Memory B cell (primary cell): ENCODE data around the gene SNAI3.

Experiments
- ATAC-seq: fragments of 150-1000 bp; cut with Tn5 transposase; 2 replicates; pipeline ENCODE4 v1.10.0; 2021; ENCODE audit warnings: low read depth, mild to moderate bottlenecking, moderate library complexity
- DNase-seq, 2 donors: peaks; one replicate each; pipeline ENCODE4 v3.0.0; 2022; ENCODE audit warnings: low spot score in 2 of 2
- H3K27ac Mint-ChIP-seq: one replicate; pipeline ENCODE4 v1.8.0; 2022; ENCODE audit warnings: mild to moderate bottlenecking, moderate library complexity, mixed read lengths
- H3K27me3 Mint-ChIP-seq: one replicate; pipeline ENCODE4 v1.8.0; 2022; ENCODE audit warnings: mixed read lengths
- H3K36me3 Mint-ChIP-seq: one replicate; pipeline ENCODE4 v1.8.0; 2022; ENCODE audit warnings: mild to moderate bottlenecking, mixed read lengths
- H3K4me1 Mint-ChIP-seq: one replicate; pipeline ENCODE4 v1.8.0; 2022; ENCODE audit warnings: mixed read lengths
- H3K4me3 Mint-ChIP-seq: one replicate; pipeline ENCODE4 v1.8.0; 2022; ENCODE audit warnings: mild to moderate bottlenecking, moderate library complexity, mixed read lengths
- H3K9me3 Mint-ChIP-seq: one replicate; pipeline ENCODE4 v1.8.0; 2022; ENCODE audit warnings: mixed read lengths

SNAI3 gene

GRCh38 chr16:88665148-88665547 lies 21.2 kb downstream of the SNAI3 start:
- Mint-ChIP-seq H3K36me3 (peaks cover 2% of the 10 kb centered on the region), H3K27ac (no peak overlapping the region), H3K4me3 (peak overlapping the region; percentile 37), H3K9me3 (no peaks in the 10 kb centered on the region), H3K27me3 (no peaks in the 10 kb centered on the region), H3K4me1 (peaks cover 20% of the 10 kb centered on the region)
- no peak for DNase-seq
- no peak for ATAC-seq

GRCh38 chr16:88662843-88663606 lies 23.3 kb downstream of the SNAI3 start, which contains the start of gene MVD:
Gene MVD, minus strand, starts transcription at chr16:88663091. Its CDS starts 11 bp downstream, at chr16:88663080.
- peaks cover 2% of the 10 kb centered on the region for H3K36me3 Mint-ChIP-seq
- ATAC-seq = peak; percentile 96
- peak within 1 kb of the TSS; percentile 94 for H3K4me3 Mint-ChIP-seq
- H3K4me1 Mint-ChIP-seq = peaks cover 20% of the 10 kb centered on the region
- H3K27me3 Mint-ChIP-seq = no peaks in the 10 kb centered on the region
- peak within 1 kb of the TSS; percentile 94 for H3K27ac Mint-ChIP-seq
- DNase-seq = peak; percentile 87 to 91
- H3K9me3 Mint-ChIP-seq = no peaks in the 10 kb centered on the region

- Mint-ChIP-seq H3K4me1 (peaks cover 20% of the 10 kb centered on the region), H3K27me3 (no peaks in the 10 kb centered on the region), H3K9me3 (no peaks in the 10 kb centered on the region), H3K4me3 (peak overlapping the region; percentile 94), H3K27ac (peak overlapping the region; percentile 94), H3K36me3 (peaks cover 2% of the 10 kb centered on the region)
- DNase-seq (no peak), ATAC-seq (no peak)
Measured at GRCh38 chr16:88662222-88662842, 24.0 kb downstream of the SNAI3 start.

GRCh38 chr16:88661468-88661867 lies 24.8 kb downstream of the SNAI3 start:
- H3K27me3 Mint-ChIP-seq = no peaks in the 10 kb centered on the region
- no peak for ATAC-seq
- peaks cover 2% of the 10 kb centered on the region for H3K36me3 Mint-ChIP-seq
- H3K4me3 Mint-ChIP-seq = peak overlapping the region; percentile 15
- peak overlapping the region; percentile 64 for H3K27ac Mint-ChIP-seq
- no peaks in the 10 kb centered on the region for H3K9me3 Mint-ChIP-seq
- peaks cover 18% of the 10 kb centered on the region for H3K4me1 Mint-ChIP-seq
- no peak for DNase-seq

- Mint-ChIP-seq H3K9me3 (no peaks in the 10 kb centered on the region), H3K27me3 (no peaks in the 10 kb centered on the region), H3K27ac (no peak overlapping the region), H3K4me1 (peaks cover 14% of the 10 kb centered on the region), H3K4me3 (no peak overlapping the region), H3K36me3 (peaks cover 7% of the 10 kb centered on the region)
- no peak for DNase-seq
- ATAC-seq = no peak
Measured at GRCh38 chr16:88659160-88659559, 27.1 kb downstream of the SNAI3 start.

GRCh38 chr16:88658714-88659113 lies 27.6 kb downstream of the SNAI3 start:
- Mint-ChIP-seq H3K4me3 (no peak overlapping the region), H3K27ac (no peak overlapping the region), H3K36me3 (peaks cover 7% of the 10 kb centered on the region), H3K9me3 (no peaks in the 10 kb centered on the region), H3K27me3 (no peaks in the 10 kb centered on the region), H3K4me1 (peaks cover 11% of the 10 kb centered on the region)
- ATAC-seq = no peak
- DNase-seq = no peak

- Mint-ChIP-seq H3K4me1 (peaks cover 11% of the 10 kb centered on the region), H3K9me3 (no peaks in the 10 kb centered on the region), H3K4me3 (no peak overlapping the region), H3K36me3 (peaks cover 10% of the 10 kb centered on the region), H3K27ac (no peak overlapping the region), H3K27me3 (no peaks in the 10 kb centered on the region)
- DNase-seq (no peak), ATAC-seq (no peak)
Measured at GRCh38 chr16:88657371-88657770, 28.9 kb downstream of the SNAI3 start.

GRCh38 chr16:88656291-88656980 lies 29.9 kb downstream of the SNAI3 start:
- no peak for ATAC-seq
- Mint-ChIP-seq H3K27ac (no peak overlapping the region), H3K9me3 (no peaks in the 10 kb centered on the region), H3K27me3 (no peaks in the 10 kb centered on the region), H3K36me3 (peaks cover 10% of the 10 kb centered on the region), H3K4me3 (no peak overlapping the region), H3K4me1 (peaks cover 6% of the 10 kb centered on the region)
- DNase-seq = no peak

- H3K36me3 Mint-ChIP-seq = peaks cover 10% of the 10 kb centered on the region
- no peak overlapping the region for H3K4me3 Mint-ChIP-seq
- H3K27ac Mint-ChIP-seq = no peak overlapping the region
- H3K4me1 Mint-ChIP-seq = peaks cover 6% of the 10 kb centered on the region
- no peak for ATAC-seq
- no peaks in the 10 kb centered on the region for H3K9me3 Mint-ChIP-seq
- H3K27me3 Mint-ChIP-seq = no peaks in the 10 kb centered on the region
- no peak for DNase-seq
Measured at GRCh38 chr16:88655733-88656281, 30.5 kb downstream of the SNAI3 start.

- peaks cover 10% of the 10 kb centered on the region for H3K36me3 Mint-ChIP-seq
- no peak for ATAC-seq
- H3K9me3 Mint-ChIP-seq = no peaks in the 10 kb centered on the region
- no peaks in the 10 kb centered on the region for H3K27me3 Mint-ChIP-seq
- H3K4me1 Mint-ChIP-seq = peaks cover 6% of the 10 kb centered on the region
- no peak overlapping the region for H3K27ac Mint-ChIP-seq
- no peak for DNase-seq
- no peak overlapping the region for H3K4me3 Mint-ChIP-seq
Measured at GRCh38 chr16:88655053-88655732, 31.1 kb downstream of the SNAI3 start.

- no peaks in the 10 kb centered on the region for H3K9me3 Mint-ChIP-seq
- no peak overlapping the region for H3K27ac Mint-ChIP-seq
- no peak overlapping the region for H3K4me3 Mint-ChIP-seq
- peaks cover 11% of the 10 kb centered on the region for H3K36me3 Mint-ChIP-seq
- peaks cover 6% of the 10 kb centered on the region for H3K4me1 Mint-ChIP-seq
- ATAC-seq (no peak), DNase-seq (no peak)
- H3K27me3 Mint-ChIP-seq = no peaks in the 10 kb centered on the region
Measured at GRCh38 chr16:88654363-88655052, 31.8 kb downstream of the SNAI3 start.

GRCh38 chr16:88653596-88654362 lies 32.5 kb downstream of the SNAI3 start:
- Mint-ChIP-seq H3K4me3 (no peak overlapping the region), H3K36me3 (peaks cover 14% of the 10 kb centered on the region), H3K27me3 (no peaks in the 10 kb centered on the region), H3K27ac (peak overlapping the region; percentile 51), H3K4me1 (peaks cover 11% of the 10 kb centered on the region), H3K9me3 (no peaks in the 10 kb centered on the region)
- ATAC-seq (no peak), DNase-seq (no peak)

- DNase-seq (no peak), ATAC-seq (no peak)
- no peaks in the 10 kb centered on the region for H3K9me3 Mint-ChIP-seq
- H3K4me3 Mint-ChIP-seq = no peak overlapping the region
- H3K27me3 Mint-ChIP-seq = no peaks in the 10 kb centered on the region
- peaks cover 11% of the 10 kb centered on the region for H3K4me1 Mint-ChIP-seq
- H3K36me3 Mint-ChIP-seq = peaks cover 13% of the 10 kb centered on the region
- H3K27ac Mint-ChIP-seq = peak overlapping the region; percentile 51
Measured at GRCh38 chr16:88653101-88653500, 33.2 kb downstream of the SNAI3 start.
